ENCODE data around the gene CYBA. TPM values are rescaled to one million over a fixed set of nuclear protein-coding genes. Genes with fewer than 3 reads are reported as not detected.
"Not testable (repeated sequence)": the region's sequence is repeated elsewhere in the genome, so short reads cannot be mapped to it uniquely, and the experiment has no call there.

Gene CYBA
- total and polyA plus RNA-seq, 9 of the 15 experiments (the other 6 are each of a cell fraction or from before 2014, with no cell fraction given), result 0.34 to 683 (median 93.0) TPM

DNA sequence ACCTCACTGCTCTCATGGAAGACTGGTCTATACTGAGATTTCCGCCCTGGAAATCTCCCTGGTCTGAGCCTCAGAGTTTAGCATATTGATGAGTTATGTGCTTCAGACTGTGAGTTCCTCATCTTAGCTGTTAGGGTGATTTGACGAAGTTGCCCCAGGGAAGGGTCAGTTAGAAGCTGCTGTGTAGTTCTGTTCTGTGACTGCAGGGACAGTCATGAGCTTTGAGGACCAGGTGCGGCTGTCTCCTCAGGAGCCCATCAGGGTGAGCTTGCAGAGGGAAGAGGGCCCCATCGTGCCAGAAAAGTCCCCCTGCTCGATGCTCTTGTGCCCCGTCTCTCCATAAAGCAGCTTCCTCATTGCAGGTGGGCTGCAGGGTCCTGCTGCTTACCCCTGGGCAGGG lies 40.8 kb downstream of the CYBA start (continued):
- TF ChIP-seq, protein P1, sequence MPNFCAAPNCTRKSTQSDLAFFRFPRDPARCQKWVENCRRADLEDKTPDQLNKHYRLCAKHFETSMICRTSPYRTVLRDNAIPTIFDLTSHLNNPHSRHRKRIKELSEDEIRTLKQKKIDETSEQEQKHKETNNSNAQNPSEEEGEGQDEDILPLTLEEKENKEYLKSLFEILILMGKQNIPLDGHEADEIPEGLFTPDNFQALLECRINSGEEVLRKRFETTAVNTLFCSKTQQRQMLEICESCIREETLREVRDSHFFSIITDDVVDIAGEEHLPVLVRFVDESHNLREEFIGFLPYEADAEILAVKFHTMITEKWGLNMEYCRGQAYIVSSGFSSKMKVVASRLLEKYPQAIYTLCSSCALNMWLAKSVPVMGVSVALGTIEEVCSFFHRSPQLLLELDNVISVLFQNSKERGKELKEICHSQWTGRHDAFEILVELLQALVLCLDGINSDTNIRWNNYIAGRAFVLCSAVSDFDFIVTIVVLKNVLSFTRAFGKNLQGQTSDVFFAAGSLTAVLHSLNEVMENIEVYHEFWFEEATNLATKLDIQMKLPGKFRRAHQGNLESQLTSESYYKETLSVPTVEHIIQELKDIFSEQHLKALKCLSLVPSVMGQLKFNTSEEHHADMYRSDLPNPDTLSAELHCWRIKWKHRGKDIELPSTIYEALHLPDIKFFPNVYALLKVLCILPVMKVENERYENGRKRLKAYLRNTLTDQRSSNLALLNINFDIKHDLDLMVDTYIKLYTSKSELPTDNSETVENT (CRISPR knock-in tag; IDR thresholded peaks at IDR 0.05), result peak; percentile 18; the same call in 1 of the 2 replicates
- no peak for TF ChIP-seq MNT (conservative IDR thresholded peaks at IDR 0.05)
- no peak for TF ChIP-seq CBX3 (IDR thresholded peaks at IDR 0.05; ENCODE audit: borderline replicate concordance in 1 of 2, low read length in 2 of 2)
- no peak for TF ChIP-seq SMAD3 (CRISPR knock-in tag; conservative IDR thresholded peaks at IDR 0.05)
- TF ChIP-seq MIER1 (IDR thresholded peaks at IDR 0.05; ENCODE audit: low read depth), result no peak

GRCh38 chr16:88609426-88609825 lies 41.4 kb downstream of the CYBA start:
- H3K9me1 ChIP-seq (ENCODE audit: control insufficient read depth, insufficient read depth, low read length); H2AFZ ChIP-seq (ENCODE audit: low read depth, low read length); H3K9me3 ChIP-seq (replicated peaks; ENCODE audit: control insufficient read depth, insufficient read depth, low read depth, low read length); H3K27ac ChIP-seq (ENCODE audit: extremely low read depth, low read depth, low read length); H3K4me2 ChIP-seq (ENCODE audit: insufficient read depth, low read length); in situ Hi-C loops (cut with MboI); CTCF ChIA-PET (ENCODE audit: low intra/inter-chr PET ratio); BruUV-seq (replicated peaks); H3K4me1 ChIP-seq (replicated peaks in 1 of 2; ENCODE audit: control insufficient read depth in 2 of 2, insufficient read depth in 2 of 2, low read length in 2 of 2); intact Hi-C loops (cut with micrococcal nuclease); ATAC-seq; H3K79me2 ChIP-seq (ENCODE audit: control insufficient read depth, insufficient read depth, low read length); H3K27me3 ChIP-seq (ENCODE audit: control insufficient read depth in 2 of 2, insufficient read depth in 2 of 2, low read length in 2 of 2); FAIRE-seq; DNase-seq (ENCODE audit: extremely low read depth in 1 of 4, low spot score in 3 of 4); H3K9ac ChIP-seq (ENCODE audit: insufficient read depth in 1 of 2, low read depth in 2 of 2, low read length in 2 of 2); H3K4me3 ChIP-seq: not testable (repeated sequence)
- Histone ChIP-seq H3K36me3 (ENCODE audit: control insufficient read depth, insufficient read depth, low read length) (peaks cover 94% of the 10 kb centered on the region), H4K20me1 (replicated peaks; ENCODE audit: control insufficient read depth, insufficient read depth, low read length) (peaks cover 14% of the 10 kb centered on the region; the same call in 1 of the 2 replicates)
- WGBS (ENCODE audit: insufficient coverage, low coverage, missing lambda C conversion rate), result 94% methylated on average over 8 of the region's 8 CpGs
- POLR2A ChIA-PET, result interaction anchor here (1.6 kb wide), 1 partner anchor 174 kb away, joined by 4 read pairs; no protein-coding TSS in a partner anchor
